Liver (tissue), 9 donors: Measurements from ENCODE around the gene GFY. TPM values are rescaled to one million over a fixed set of nuclear protein-coding genes. Genes with fewer than 3 reads are reported as not detected.

Source experiments
- DNase-seq: peaks from one replicate; pipeline ENCODE4 v3.0.0-alpha.2; 2017; ENCODE audit warnings: low spot score
- H3K27ac ChIP-seq, 2 donors: one replicate each; pipeline ENCODE4 v1.7.0; 2013; ENCODE audit warnings: inconsistent platforms in 2 of 2, low read length in 2 of 2, control low read depth in 1 of 2, low read depth in 1 of 2, mild to moderate bottlenecking in 1 of 2
- H3K27me3 ChIP-seq, 4 donors: one replicate each; pipeline versions ENCODE4 v1.6.1 to v1.7.0; 2013; ENCODE audit warnings: low read length in 3 of 4, inconsistent platforms in 1 of 4, mild to moderate bottlenecking in 1 of 4, moderate library complexity in 1 of 4; ENCODE audit not compliant: control insufficient read depth in 4 of 4, insufficient read depth in 4 of 4
- H3K36me3 ChIP-seq, 4 donors: one replicate each; pipeline versions ENCODE4 v1.6.1 to v1.7.0; 2013; ENCODE audit warnings: low read length in 3 of 4, mild to moderate bottlenecking in 3 of 4, low read depth in 1 of 4, moderate library complexity in 1 of 4; ENCODE audit not compliant: control insufficient read depth in 4 of 4, insufficient read depth in 3 of 4
- H3K4me1 ChIP-seq, 4 donors: one replicate each; pipeline versions ENCODE4 v1.6.1 to v1.7.0; 2013; ENCODE audit warnings: low read length in 3 of 4, mild to moderate bottlenecking in 3 of 4, moderate library complexity in 1 of 4; ENCODE audit not compliant: control insufficient read depth in 4 of 4, insufficient read depth in 4 of 4
- H3K4me3 ChIP-seq, 3 donors: one replicate each; pipeline versions ENCODE4 v1.6.1 to v1.7.0; 2013; ENCODE audit warnings: low read length in 3 of 3, control low read depth in 1 of 3, low read depth in 1 of 3, mild to moderate bottlenecking in 1 of 3
- H3K9ac ChIP-seq, 2 donors: one replicate each; pipeline ENCODE4 v1.7.0; 2013; ENCODE audit warnings: low read length in 2 of 2, mild to moderate bottlenecking in 2 of 2, moderate library complexity in 2 of 2, control low read depth in 1 of 2, low read depth in 1 of 2
- H3K9me3 ChIP-seq, 4 donors: one replicate each; pipeline versions ENCODE4 v1.6.1 to v1.7.0; 2013; ENCODE audit warnings: low read length in 3 of 4; ENCODE audit not compliant: control insufficient read depth in 4 of 4
- ATF3 ChIP-seq: IDR thresholded peaks from 2 replicates; pipeline ENCODE4 v1.6.1; 2016; ENCODE audit warnings: antibody characterized with exemption
- EGR1 ChIP-seq, 2 donors: IDR thresholded peaks; 2 replicates each; pipeline ENCODE4 v1.6.1; 2016 to 2018; ENCODE audit warnings: antibody characterized with exemption in 2 of 2, low read depth in 2 of 2
- FOXA1 ChIP-seq: IDR thresholded peaks from 2 replicates; pipeline ENCODE4 v1.6.1; 2016; ENCODE audit warnings: antibody characterized with exemption
- FOXA2 ChIP-seq: IDR thresholded peaks from 2 replicates; pipeline ENCODE4 v1.6.1; 2016; ENCODE audit warnings: antibody characterized with exemption
- GABPA ChIP-seq, 2 donors: IDR thresholded peaks in 1 of 2; conservative IDR thresholded peaks in 1 of 2; 2 replicates each; pipeline ENCODE4 v1.6.1; 2016; ENCODE audit warnings: antibody characterized with exemption in 2 of 2, mild to moderate bottlenecking in 1 of 2, moderate library complexity in 1 of 2
- HNF4A ChIP-seq, 2 donors: conservative IDR thresholded peaks; 2 replicates each; pipeline ENCODE4 v1.6.1; 2016; ENCODE audit warnings: antibody characterized with exemption in 2 of 2, mild to moderate bottlenecking in 2 of 2
- HNF4G ChIP-seq: IDR thresholded peaks from 2 replicates; pipeline ENCODE4 v1.6.1; 2016; ENCODE audit warnings: antibody characterized with exemption
- JUND ChIP-seq, 2 donors: IDR thresholded peaks; 2 replicates each; pipeline ENCODE4 v1.6.1; 2016; ENCODE audit warnings: antibody characterized with exemption in 2 of 2
- MAX ChIP-seq: IDR thresholded peaks from 2 replicates; pipeline ENCODE4 v1.6.1; 2016; ENCODE audit warnings: antibody characterized with exemption
- NR2F2 ChIP-seq: IDR thresholded peaks from 2 replicates; pipeline ENCODE4 v1.6.1; 2016; ENCODE audit warnings: antibody characterized with exemption
- RAD21 ChIP-seq, 2 donors: IDR thresholded peaks; 2 replicates each; pipeline ENCODE4 v1.6.1; 2016; ENCODE audit warnings: antibody characterized with exemption in 2 of 2, mild to moderate bottlenecking in 2 of 2
- SP1 ChIP-seq: IDR thresholded peaks from 2 replicates; pipeline ENCODE4 v1.6.1; 2018; ENCODE audit warnings: antibody characterized with exemption, mild to moderate bottlenecking
- TAF1 ChIP-seq: conservative IDR thresholded peaks from 2 replicates; pipeline ENCODE4 v1.6.1; 2016; ENCODE audit warnings: antibody characterized with exemption, mild to moderate bottlenecking
- YY1 ChIP-seq: IDR thresholded peaks from 2 replicates; pipeline ENCODE4 v1.6.1; 2016; ENCODE audit warnings: antibody characterized with exemption, mild to moderate bottlenecking
- WGBS: extraction: QIAGEN DNeasy Blood & Tissue Kit; methylation state at CpG from one replicate; pipeline ENCODE4 v1.1.7; 2013; 5-methylcytosine and 5-hydroxymethylcytosine counted together
- polyA plus RNA-seq, 2 donors: library from polyadenylated mRNA; stranded (reverse) in 1 of 2; unstranded in 1 of 2; fragments of 200-250 nt in 1 of 2; fragments of >200 nt in 1 of 2; fragmentation: Nextera tagmentation in 1 of 2; extraction: Ambion mirVana in 1 of 2; gene quantifications; one replicate each; pipeline versions ENCODE4 v1.2.1 to v1.2.3, GENCODE V29; 2013 to 2015
- total RNA-seq, 2 donors: library from RNA; depleted of rRNA; stranded (reverse); fragments of >200 nt; gene quantifications; one replicate each; pipeline ENCODE4 v1.2.3, GENCODE V29; 2014
- TF ChIP-seq, protein P1 (sequence below): fragments of 150-350 bp; IDR thresholded peaks from 2 replicates; pipeline ENCODE4 v1.5.1; 2017; ENCODE audit warnings: improper control_type of control experiment, low read depth, low read length; ENCODE audit not compliant: missing input control
- TF ChIP-seq, protein P2 (sequence below): IDR thresholded peaks from 2 replicates; pipeline ENCODE4 v1.6.1; 2016; ENCODE audit warnings: antibody characterized with exemption
- TF ChIP-seq, protein P3 (sequence below): IDR thresholded peaks from 2 replicates; pipeline ENCODE4 v1.6.1; 2016; ENCODE audit warnings: antibody characterized with exemption, mild to moderate bottlenecking
- donor health status: healthy.
- donor health status: healthy.
- donor health status: healthy.
- donor health status: healthy.
- donor health status: healthy.

The GFY gene
- total and polyA plus RNA-seq, 4 donors = not detected

GRCh38 chr19:49420227-49420626, 5.0 kb upstream of the GFY start:
- H3K9me3 ChIP-seq = no peaks in the 10 kb centered on the region

DNA sequence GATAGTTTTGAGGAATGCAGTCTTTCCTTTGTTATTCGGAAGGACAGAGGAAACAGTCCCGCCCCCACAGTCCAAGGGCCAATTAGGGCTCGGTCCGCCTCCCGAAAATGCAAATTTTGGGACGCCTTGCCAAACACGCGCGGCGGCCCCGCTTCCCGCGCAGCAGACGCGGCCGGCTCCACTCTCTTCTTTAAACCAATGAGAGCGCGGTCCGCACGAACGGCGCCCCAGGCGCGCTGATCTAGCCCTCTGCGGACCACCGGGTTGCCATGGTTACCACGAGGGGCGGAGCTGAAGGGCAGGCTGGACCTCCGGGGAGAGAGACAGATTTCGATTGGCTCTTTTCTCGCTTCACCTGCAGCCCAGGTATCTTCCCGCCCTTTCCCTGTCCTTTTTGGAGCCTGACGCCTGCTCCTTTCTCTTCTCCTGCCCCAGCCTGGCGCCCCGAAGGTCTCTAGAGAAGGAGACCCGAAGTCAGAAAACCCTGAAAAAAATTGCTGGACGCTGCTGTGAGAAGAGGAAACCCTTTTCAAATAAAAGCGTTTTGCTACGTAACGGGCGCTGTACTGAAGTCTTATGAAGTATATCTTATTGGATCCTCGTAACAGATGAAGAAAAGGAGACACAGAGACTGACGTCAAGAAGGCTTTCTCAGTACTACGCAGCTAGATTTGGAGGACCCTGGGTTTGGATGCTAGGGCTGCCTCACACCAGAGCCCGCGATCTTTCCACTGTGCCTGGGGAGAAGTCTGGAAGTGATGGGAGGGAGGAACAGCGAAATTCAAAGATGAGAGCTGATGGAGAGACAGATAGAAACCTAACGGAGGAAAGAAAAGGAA, 3.9 kb upstream of the GFY start:
- Histone ChIP-seq H3K9ac (no peak overlapping the region), H3K9me3 (no peaks in the 10 kb centered on the region), H3K36me3 (no peaks in the 10 kb centered on the region), H3K27me3 (peaks cover 6 to 24% (median 10%) of the 10 kb centered on the region in 4 donors), H3K27ac (no peak overlapping the region), H3K4me1 (peaks cover 5 to 11% (median 7%) of the 10 kb centered on the region in 4 donors), H3K4me3 (peak overlapping the region in 1 of 3 donors; percentile 22)
- DNase-seq = peak; percentile 47
- WGBS = 12% methylated on average over 48 of the region's 48 CpGs
- TF ChIP-seq, protein P1, sequence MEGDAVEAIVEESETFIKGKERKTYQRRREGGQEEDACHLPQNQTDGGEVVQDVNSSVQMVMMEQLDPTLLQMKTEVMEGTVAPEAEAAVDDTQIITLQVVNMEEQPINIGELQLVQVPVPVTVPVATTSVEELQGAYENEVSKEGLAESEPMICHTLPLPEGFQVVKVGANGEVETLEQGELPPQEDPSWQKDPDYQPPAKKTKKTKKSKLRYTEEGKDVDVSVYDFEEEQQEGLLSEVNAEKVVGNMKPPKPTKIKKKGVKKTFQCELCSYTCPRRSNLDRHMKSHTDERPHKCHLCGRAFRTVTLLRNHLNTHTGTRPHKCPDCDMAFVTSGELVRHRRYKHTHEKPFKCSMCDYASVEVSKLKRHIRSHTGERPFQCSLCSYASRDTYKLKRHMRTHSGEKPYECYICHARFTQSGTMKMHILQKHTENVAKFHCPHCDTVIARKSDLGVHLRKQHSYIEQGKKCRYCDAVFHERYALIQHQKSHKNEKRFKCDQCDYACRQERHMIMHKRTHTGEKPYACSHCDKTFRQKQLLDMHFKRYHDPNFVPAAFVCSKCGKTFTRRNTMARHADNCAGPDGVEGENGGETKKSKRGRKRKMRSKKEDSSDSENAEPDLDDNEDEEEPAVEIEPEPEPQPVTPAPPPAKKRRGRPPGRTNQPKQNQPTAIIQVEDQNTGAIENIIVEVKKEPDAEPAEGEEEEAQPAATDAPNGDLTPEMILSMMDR = no peak
- TF ChIP-seq GABPA (IDR thresholded peaks at IDR 0.05 in 1 of 2, conservative IDR thresholded peaks at IDR 0.05 in 1 of 2) = no peak
- TF ChIP-seq EGR1 (IDR thresholded peaks at IDR 0.05; ENCODE audit: low read depth in 2 of 2) = no peak
- no peak for TF ChIP-seq SP1
- TF ChIP-seq MAX = no peak
- TF ChIP-seq, protein P2, sequence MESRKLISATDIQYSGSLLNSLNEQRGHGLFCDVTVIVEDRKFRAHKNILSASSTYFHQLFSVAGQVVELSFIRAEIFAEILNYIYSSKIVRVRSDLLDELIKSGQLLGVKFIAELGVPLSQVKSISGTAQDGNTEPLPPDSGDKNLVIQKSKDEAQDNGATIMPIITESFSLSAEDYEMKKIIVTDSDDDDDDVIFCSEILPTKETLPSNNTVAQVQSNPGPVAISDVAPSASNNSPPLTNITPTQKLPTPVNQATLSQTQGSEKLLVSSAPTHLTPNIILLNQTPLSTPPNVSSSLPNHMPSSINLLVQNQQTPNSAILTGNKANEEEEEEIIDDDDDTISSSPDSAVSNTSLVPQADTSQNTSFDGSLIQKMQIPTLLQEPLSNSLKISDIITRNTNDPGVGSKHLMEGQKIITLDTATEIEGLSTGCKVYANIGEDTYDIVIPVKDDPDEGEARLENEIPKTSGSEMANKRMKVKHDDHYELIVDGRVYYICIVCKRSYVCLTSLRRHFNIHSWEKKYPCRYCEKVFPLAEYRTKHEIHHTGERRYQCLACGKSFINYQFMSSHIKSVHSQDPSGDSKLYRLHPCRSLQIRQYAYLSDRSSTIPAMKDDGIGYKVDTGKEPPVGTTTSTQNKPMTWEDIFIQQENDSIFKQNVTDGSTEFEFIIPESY = no peak
- TF ChIP-seq JUND (IDR thresholded peaks at IDR 0.05) = no peak
- TF ChIP-seq NR2F2 = no peak
- TF ChIP-seq FOXA2 = no peak
- TF ChIP-seq FOXA1 = no peak

More at GRCh38 chr19:49420227-49420626, 5.0 kb upstream of the GFY start:
- TF ChIP-seq ATF3 (no peak), GABPA (IDR thresholded peaks at IDR 0.05 in 1 of 2, conservative IDR thresholded peaks at IDR 0.05 in 1 of 2) (no peak), FOXA2 (no peak), TAF1 (no peak), EGR1 (IDR thresholded peaks at IDR 0.05; ENCODE audit: low read depth in 2 of 2) (no peak), SP1 (no peak), NR2F2 (no peak), FOXA1 (no peak), MAX (no peak), YY1 (no peak), HNF4G (no peak), RAD21 (IDR thresholded peaks at IDR 0.05) (no peak), HNF4A (conservative IDR thresholded peaks at IDR 0.05) (no peak)
- TF ChIP-seq, protein P3, sequence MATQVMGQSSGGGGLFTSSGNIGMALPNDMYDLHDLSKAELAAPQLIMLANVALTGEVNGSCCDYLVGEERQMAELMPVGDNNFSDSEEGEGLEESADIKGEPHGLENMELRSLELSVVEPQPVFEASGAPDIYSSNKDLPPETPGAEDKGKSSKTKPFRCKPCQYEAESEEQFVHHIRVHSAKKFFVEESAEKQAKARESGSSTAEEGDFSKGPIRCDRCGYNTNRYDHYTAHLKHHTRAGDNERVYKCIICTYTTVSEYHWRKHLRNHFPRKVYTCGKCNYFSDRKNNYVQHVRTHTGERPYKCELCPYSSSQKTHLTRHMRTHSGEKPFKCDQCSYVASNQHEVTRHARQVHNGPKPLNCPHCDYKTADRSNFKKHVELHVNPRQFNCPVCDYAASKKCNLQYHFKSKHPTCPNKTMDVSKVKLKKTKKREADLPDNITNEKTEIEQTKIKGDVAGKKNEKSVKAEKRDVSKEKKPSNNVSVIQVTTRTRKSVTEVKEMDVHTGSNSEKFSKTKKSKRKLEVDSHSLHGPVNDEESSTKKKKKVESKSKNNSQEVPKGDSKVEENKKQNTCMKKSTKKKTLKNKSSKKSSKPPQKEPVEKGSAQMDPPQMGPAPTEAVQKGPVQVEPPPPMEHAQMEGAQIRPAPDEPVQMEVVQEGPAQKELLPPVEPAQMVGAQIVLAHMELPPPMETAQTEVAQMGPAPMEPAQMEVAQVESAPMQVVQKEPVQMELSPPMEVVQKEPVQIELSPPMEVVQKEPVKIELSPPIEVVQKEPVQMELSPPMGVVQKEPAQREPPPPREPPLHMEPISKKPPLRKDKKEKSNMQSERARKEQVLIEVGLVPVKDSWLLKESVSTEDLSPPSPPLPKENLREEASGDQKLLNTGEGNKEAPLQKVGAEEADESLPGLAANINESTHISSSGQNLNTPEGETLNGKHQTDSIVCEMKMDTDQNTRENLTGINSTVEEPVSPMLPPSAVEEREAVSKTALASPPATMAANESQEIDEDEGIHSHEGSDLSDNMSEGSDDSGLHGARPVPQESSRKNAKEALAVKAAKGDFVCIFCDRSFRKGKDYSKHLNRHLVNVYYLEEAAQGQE = no peak
- TF ChIP-seq, protein P1 = no peak
- Histone ChIP-seq H3K36me3 (no peaks in the 10 kb centered on the region), H3K9ac (no peak overlapping the region), H3K27me3 (peaks cover 6 to 21% (median 8%) of the 10 kb centered on the region in 4 donors), H3K27ac (no peak overlapping the region), H3K4me1 (peaks cover 5 to 11% (median 7%) of the 10 kb centered on the region in 4 donors), H3K4me3 (no peak overlapping the region)
- WGBS = 85% methylated on average over 2 of the region's 2 CpGs
- no peak for DNase-seq
